ENCODE results near the gene AZIN2.

- TF ChIP-seq EZH2 (IDR thresholded peaks at IDR 0.05; ENCODE audit: insufficient read depth, poor library complexity, severe bottlenecking) (no peak), EZH2phosphoT487 (IDR thresholded peaks at IDR 0.05; ENCODE audit: insufficient read depth, low read depth) (no peak)
Observed at GRCh38 chr1:33165809-33166208, 84.9 kb downstream of the AZIN2 start.
